ENCODE measurements around the gene CAMSAP1.

Gene CAMSAP1

DNA sequence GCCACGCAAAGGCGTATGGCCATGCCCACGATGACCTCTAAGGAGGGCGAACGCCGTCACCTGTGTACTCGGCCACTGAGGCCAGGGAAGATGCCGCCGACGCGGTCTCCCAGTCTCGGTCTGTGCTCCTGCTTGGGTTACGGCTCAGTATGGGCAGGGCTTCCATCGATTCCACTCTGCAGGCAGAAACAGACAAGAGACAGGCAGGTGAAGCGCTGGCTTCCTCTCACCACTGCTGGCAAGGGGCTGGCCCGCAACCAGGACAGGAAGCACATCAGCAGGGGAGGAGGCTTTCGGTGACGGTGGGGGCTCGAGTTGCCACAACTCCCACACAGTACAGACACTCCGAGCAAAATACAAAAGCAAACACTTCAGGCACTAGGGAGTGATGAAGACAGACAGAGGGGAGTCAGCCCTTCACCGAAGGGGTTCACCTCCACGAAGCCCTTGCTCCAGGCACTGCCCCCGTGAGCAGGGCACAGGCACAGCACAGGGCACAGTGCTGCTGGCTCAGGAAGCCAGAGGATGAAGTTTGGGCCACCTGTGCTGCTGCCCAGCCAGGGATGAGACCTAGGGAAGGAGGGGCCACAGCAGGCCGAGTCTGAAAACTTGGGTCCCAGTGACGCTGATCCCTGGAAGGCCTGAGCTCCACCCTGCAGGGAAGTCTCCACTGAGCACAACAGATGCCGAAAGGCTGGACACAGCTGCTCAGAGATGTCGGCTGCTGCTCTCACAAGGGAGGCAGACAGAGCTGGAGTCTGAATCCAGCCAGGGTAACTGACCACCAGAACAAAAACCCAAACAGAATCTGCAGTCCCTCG lies 91.3 kb downstream of the CAMSAP1 start:
- in situ Hi-C loops (cut with MboI; ENCODE audit: low sequenced_read_pairs), result no loop called here

DNA sequence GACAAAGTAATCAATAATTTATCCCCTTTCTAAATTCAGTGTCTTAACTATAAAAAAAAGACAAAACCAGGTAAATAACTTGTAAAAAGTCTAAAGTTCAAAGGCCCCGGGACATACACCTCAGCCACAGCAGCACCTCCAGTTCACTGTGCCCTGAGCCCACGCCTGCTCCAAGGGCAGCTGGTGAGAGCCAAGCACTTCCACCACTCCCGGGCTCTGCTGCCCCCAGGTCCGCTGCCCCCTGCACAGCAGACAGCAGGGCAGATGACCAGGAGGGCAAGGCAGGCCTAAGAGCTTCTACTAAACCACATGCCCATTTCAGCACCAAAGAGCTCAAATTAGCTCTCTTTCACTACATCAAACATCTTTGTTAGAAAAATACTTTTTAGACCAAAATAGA lies 91.9 kb downstream of the CAMSAP1 start:
- in situ Hi-C loops (cut with MboI; ENCODE audit: low sequenced_read_pairs), result no loop called here

DNA sequence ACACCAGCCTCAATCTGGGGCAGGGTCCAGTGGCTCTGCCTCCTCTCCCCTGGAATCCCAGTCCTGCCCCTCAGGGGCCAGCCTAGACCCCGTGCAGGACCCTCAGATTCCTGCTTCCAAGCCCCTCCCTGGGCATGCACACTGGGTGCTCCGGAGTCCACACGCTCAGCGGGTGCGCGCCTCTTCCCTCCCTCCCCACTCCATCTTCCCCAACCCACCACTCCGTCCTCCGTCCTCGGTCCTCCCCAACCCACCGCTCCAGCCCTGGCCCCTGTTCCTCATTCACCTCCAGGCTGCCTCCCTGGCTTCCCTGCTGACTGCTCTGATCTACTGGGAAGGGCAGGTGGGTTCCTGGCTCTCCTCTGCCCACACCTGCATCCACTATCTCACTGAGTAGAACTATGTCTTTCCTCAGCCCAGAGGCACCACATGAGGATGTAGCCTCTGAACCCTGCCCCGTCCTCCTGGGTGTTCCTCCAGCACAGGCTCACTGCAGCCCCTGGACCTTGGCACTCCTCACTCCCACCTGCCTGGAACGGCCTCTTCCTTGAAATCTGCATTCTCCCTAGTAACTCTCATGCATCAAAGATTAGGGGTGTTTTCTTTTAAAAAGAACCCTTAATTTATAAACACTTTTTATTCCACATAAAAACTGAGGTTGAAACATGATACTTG lies 92.8 kb downstream of the CAMSAP1 start:
- in situ Hi-C loops (cut with MboI; ENCODE audit: low sequenced_read_pairs), result no loop called here

DNA sequence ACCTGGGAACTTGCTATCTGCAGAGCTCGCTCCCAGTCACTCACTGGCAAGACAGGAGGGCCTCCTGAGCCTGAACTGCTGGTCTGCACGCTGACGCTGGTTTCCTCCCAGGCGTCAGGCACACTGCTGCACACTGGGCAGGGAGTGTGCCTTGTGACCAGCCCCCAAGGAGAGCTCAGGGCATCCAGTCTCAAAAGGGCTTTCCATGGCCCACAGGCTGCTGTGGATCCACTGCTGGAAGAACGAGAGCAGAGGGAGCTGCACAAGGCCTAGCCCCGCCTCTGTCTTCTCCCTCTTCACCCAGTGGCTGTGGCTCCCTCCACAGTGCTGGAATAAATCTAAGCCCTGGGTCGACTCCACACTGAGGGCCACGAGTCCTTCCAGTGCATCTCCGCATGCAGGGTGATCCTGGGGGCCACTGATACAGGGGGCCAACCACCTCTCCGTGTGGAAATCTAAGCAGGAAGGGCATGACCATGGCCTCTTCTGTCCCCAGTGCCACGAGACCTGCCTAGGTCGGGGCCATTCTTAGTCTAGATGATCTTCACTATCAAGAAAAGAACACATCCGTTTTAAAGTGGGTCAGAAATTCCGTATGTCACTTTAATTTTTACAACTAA lies 93.6 kb downstream of the CAMSAP1 start:
- in situ Hi-C loops (cut with MboI; ENCODE audit: low sequenced_read_pairs), result no loop called here

DNA sequence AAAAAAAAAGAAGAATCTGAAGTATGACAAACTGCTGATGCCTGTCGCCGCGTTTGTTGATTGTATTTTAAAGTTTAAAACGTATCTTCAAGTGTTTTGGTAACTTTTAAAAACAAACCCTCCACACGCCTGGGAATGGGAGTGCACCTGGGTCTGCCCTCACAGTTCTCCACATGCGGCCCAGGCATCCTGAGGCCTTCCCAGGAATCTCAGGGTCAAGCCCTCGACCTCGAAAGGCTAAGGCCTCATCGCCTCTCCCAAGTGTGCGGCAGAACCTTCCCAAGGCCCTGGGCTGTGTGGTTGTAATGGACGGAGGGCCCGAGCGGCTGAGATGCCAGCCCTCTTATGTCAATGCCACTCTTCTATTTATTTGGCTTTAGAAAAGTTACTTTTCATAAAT lies 94.4 kb downstream of the CAMSAP1 start:
- in situ Hi-C loops (cut with MboI; ENCODE audit: low sequenced_read_pairs), result no loop called here

DNA sequence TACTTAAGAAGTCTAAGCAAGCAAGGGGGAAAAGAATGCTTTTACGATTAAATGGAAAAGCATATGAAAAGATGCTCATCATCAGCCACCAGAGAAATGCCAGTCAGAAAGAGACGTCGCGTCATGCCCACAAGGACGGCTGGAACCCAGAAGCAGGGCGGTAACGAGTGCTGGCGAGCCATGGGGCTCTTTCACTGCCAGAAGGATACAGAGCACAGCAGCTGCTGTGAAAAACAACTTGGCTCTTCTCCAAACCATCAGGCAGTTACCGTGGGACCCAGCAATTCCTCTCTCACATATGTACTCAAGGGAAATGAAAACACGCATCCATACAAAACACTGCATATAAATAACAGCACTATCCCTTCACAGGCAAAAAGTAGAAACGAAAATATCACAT lies 95.5 kb downstream of the CAMSAP1 start:
- in situ Hi-C loops (cut with MboI; ENCODE audit: low sequenced_read_pairs), result no loop called here

DNA sequence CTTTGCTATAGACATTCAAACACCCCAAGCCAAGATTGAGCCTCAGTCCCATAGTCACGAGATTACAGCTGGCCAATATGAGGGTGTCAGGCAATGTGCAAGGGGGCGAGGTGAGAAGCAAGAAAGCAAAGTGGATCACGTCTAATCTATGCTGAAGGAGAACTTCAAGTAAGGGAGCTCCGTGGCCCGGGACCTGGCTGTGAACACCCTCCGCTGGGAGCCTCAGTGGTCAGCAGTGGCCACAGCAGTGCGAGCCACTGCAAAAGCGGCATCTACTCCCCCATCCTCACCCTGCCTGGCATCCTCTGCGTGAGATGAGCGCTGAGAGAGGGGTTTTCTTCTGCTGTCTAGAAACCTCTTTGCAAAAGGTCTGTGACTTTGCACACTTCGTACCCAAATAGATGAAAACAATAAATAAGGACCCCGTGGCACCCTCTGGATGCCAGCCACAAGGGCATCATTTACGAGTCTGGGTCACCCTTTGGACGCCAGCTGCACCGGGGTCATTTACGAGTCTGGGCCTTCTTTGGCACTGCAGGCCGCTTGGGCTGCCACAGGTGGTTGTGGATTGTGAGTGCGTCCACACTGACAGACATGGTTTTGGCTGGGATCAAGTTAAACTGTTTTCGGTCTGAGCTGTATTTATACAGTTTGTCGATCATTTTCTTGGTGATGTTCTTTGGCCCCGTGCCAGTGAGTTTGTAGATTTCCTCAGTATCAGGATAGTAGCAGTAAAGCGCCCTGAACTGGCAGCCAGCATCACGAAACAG lies 96.4 kb downstream of the CAMSAP1 start:
- in situ Hi-C loops (cut with MboI; ENCODE audit: low sequenced_read_pairs), result no loop called here

DNA sequence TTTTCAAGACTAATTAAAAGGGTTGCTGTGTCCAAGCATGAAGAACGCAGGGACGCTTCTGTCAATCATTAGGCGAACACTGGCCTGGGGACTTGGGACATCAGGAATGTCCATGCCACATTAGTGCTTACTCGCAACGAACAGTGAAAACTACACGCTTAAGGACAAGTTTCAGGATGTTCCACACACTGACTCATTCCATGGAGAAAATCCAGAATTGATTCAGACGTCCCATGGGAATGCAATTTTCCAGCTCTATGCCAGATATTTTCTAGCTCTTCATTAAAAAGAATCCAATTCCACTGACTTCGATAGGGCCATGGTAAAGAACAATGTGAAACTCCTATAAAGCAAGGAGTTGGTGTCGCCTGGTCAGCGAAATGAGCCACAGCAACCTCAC lies 98.2 kb downstream of the CAMSAP1 start:
- in situ Hi-C loops (cut with MboI; ENCODE audit: low sequenced_read_pairs), result no loop called here

DNA sequence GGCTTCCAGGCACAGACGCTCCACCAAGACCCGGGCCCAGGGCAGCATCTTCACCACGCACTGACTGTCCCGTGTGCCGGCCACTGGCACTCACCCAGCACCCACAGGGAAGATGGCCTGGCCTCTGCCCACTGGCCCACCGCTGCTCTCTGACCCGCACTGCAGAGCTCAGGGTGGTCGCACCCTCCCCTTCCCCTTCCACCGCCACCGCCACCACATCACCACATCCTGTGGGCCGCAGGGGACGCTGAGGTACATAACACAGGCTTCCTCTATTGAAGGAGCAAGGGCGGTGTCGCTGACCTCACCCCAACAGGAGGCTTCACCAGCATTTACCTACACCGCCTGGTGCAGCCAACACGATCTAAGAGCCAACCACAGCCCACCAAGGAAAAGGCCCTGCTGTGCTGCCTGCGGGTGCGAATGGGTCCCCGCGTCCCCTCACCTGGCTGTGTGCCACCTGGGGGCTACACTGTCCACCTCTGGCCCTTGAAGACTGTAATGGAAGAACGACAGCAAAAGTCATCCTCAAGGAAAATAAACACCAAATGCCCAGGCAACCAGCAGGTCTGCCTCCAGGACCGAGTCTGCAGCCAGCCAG lies 101.8 kb downstream of the CAMSAP1 start:
- in situ Hi-C loops (cut with MboI; ENCODE audit: low sequenced_read_pairs), result no loop called here

DNA sequence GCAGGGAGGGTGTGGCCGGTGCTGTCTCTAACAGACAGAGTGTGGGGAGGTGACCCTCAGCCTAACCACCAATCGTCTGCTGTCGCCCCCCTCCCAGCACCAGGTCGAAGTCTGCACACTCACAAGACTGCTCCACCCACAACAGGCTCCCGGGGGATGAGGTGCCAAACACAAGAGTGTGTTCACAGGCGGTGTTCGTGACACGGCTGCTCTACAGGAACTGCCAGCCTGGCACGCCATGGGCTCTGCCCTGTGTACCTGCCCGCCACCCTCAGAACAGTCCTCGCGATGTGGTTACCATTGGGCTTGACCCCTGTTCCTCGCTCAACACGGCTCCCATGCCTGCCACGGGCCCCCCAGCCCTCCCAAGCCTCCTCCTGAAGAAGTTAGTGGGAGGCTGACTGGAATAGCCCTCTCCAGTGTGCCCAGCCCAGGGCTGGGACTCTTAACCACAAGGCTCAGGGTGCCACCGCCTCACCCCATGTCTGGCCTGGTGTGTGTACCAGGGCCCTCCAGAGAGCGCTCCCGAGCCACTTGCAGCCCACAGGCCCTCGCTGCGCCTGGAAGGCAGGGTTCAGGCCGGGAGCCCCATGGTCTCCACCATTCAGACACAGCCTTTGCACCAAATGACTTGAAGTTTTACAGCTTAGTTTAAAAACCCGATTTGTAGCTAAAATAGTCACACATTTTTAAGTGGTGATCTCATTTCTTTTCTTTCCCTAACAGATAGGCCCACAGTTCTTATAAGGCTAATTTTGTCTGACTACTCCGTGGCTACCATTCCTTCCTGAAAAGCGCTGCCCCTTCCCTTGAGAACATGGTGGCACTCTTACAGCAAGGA lies 102.5 kb downstream of the CAMSAP1 start:
- in situ Hi-C loops (cut with MboI; ENCODE audit: low sequenced_read_pairs), result no loop called here

DNA sequence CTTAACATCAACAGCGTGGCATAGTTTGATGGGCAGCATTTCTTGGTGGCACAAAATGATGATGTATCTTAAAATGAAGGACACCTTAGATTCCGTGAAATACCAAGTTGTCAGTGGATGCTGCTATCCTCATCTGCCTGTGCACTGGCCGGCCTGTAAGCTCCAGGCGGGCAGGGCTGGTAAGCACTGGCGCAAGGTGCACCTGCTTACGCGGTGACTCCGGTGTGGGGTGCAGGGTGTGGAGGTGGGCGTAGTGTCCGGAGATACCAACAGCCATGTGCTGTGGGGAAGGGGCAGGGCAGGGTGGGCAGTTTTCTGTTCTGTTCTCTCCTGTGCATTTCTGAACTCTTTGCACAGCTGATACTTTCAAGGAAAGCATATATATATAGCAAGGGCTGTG lies 103.9 kb downstream of the CAMSAP1 start:
- in situ Hi-C loops (cut with MboI; ENCODE audit: low sequenced_read_pairs), result no loop called here

DNA sequence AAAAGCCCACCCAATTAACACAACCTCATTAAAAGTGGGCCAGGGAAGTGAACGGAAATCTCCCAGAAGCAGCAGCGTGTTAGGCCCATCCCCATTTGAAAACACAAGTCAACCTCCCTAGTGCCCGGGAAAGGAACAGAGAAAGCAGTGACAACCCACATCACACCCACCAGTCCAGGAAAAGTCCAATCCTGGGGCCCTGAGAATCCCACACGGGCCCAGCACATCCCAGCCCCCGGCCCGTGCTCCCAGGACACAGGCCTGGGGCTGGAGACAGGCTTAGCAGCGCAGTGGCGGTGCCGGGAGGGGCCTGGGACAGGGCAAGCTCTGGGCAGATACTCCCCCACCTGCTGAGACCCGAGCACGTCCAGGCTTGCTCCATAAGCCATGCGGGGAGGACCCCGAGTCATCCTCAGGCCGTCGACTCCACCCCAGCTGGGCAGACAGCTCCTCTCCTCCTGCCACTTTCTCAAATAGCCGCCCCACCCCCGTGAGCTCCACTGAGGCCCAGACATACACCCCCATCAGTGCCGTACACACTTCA lies 104.4 kb downstream of the CAMSAP1 start:
- in situ Hi-C loops (cut with MboI; ENCODE audit: low sequenced_read_pairs), result no loop called here

DNA sequence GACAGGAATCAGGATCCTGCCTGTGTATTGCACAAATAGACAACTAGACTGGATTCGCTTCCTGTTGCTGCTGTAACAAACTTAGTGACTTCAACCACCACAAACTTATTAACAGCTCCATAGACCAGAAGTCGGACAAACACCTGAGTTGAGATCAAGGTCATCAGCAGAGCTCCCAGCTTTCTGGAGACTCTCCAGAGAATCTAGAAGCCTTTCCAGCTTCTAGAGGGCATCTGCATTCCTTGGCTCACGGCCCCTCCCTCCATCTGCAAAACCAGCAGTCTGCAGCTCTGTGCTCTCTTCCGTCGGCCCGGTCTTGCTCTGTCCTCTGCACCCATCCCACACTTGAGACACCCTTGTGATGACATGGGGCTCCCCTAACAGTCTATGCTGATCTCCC lies 106.3 kb downstream of the CAMSAP1 start:
- in situ Hi-C loops (cut with MboI; ENCODE audit: low sequenced_read_pairs), result no loop called here

DNA sequence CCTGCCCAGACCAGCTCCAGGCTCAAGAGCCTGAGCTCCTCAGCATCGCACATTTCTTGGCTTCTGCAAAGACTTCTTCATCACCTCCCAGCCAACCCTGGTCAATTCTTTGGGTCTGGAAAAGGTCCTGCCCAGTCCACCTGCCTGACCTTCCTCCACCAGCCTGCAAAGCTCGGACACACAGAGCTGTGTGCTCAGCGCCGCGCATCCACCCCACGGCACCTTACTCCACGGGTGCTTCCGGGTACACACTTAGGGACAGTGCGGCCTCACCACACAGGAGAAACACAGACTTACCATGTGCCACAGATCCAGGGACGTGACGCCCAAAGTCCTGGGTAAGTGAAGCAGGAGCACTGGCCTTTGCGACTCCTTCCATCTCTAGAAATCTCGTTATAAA lies 108.1 kb downstream of the CAMSAP1 start:
- in situ Hi-C loops (cut with MboI; ENCODE audit: low sequenced_read_pairs), result no loop called here

DNA sequence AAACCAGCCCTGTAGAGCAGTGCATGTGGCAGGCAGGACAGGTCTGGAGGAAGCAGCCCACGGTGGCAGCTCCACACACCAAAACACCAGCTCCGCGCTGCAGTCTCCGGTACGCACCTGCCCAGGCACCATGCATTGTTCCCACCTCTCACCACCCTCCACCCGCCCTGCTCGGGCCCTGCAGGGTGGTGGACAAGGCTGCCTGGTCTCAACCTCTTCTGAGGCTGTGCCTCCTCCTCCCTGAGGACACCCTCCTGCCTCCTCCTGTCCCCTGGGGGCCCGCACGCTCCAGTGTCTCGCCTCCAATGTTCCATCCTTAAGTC lies 109.1 kb downstream of the CAMSAP1 start:
- in situ Hi-C loops (cut with MboI; ENCODE audit: low sequenced_read_pairs), result no loop called here

DNA sequence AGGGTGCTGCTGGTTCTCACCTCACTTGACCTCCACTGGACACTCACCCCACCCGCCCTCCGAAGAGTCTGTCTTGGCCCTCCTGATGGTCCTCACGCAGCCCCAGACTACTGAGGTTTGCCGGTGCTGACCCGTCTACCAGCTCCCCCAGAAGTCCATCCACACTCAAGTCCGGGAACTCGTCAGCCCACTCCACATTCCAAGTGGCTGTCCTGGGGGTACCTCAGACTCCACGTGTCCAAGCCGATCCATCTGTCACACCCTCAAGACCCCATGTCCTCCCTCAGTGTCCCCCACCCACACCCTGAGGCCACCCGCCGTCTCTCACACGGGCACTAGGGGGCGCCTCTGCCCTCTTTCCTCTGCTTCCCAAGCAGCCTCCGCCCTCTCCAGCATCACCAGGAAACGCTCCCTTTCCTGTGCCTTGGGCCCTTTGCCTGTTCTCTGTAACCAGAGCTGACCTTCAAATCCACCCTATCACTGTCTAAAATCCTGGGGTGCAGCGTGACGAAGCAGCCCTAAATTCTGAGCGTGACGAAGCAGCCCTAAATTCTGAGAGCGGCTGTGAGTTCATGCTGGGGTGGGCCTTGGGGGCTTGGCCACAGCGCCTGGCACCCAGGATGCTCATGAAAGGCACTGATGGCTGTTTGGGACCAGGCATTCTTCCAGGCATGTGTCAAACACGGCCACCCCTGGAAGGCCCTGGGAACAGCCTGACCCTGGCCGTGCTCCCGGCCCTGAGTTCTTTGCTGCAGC lies 109.7 kb downstream of the CAMSAP1 start:
- in situ Hi-C loops (cut with MboI; ENCODE audit: low sequenced_read_pairs), result no loop called here

DNA sequence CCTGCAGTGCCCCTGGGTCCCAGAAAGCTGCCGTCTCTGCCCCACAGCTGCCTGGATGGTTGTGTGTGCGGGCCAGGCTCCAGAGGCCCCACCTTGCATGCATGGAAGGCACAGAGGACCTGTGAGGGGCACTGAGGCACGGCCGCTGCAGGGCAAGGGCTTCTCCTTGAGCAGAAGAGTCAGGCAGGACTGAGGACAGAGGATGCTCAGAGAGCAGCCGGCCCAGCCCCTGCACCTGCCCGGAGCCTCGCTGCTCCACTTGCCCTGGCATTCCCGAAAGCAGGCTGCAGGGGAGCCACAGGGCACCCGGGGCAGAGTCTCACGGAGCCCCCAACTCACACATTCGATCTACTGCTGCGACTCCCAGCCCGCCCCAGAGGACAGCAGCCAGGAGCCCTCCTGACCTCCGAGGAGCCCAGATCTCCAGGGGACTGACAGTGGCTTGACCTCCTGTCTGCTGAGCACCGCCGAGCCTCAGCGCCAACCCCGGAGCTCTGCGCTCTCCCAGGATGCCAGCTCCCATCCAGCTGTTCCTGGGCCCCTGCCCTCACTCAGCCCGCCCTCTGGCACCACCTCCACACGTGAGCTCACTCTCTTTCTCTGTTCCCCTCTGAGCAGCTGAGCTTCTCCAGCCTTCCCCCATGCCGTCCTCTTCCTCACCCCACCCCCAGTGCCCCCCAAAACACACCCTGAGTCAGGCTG lies 110.4 kb downstream of the CAMSAP1 start:
- in situ Hi-C loops (cut with MboI; ENCODE audit: low sequenced_read_pairs), result no loop called here

DNA sequence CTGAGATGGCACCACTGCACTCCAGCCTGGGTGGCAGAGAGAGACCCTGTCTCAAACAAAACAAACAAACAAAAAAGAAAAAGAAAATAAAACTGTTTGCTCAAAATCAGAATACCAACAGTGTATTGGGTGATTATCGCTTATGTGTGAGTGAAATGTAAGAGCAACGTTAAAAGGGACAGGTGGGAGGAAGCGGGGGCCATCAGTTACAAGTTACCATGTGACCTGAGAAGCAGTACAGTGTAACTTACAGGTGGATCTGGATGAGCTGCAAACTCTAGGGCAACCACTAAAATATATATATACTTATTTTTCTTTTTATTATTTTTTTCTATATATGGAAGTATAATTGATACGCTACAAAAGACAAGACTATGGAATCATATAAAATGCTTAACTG lies 112.0 kb downstream of the CAMSAP1 start:
- in situ Hi-C loops (cut with MboI; ENCODE audit: low sequenced_read_pairs), result no loop called here

Measured in hTERT RPE-1 (cell line).